Parathyroid adenoma (tissue), 2 donors: Measurements from ENCODE around the gene NRXN3.

Source experiments
- H2AFZ ChIP-seq: fragments of 300-600 bp; sonication (generic); one replicate; pipeline ENCODE4 v1.7.0; 2017; ENCODE audit warnings: antibody characterized with exemption, mild to moderate bottlenecking
- H3K27ac ChIP-seq: fragments of 300-600 bp; sonication (generic); one replicate; pipeline ENCODE4 v1.7.0; 2017
- H3K27me3 ChIP-seq: fragments of 300-600 bp; sonication (generic); one replicate; pipeline ENCODE4 v1.7.0; 2017; ENCODE audit warnings: low read length; ENCODE audit not compliant: control insufficient read depth, insufficient read depth
- H3K36me3 ChIP-seq: fragments of 300-600 bp; sonication (generic); one replicate; pipeline ENCODE4 v1.7.0; 2017; ENCODE audit warnings: low read length; ENCODE audit not compliant: control insufficient read depth, insufficient read depth
- H3K4me1 ChIP-seq: fragments of 300-600 bp; sonication (generic); one replicate; pipeline ENCODE4 v1.7.0; 2017; ENCODE audit warnings: control low read depth
- H3K4me2 ChIP-seq: fragments of 300-600 bp; sonication (generic); one replicate; pipeline ENCODE4 v1.7.0; 2017; ENCODE audit warnings: low read length
- H3K4me3 ChIP-seq: fragments of 300-600 bp; sonication (generic); one replicate; pipeline ENCODE4 v1.7.0; 2017; ENCODE audit warnings: low read depth, low read length
- H3K79me2 ChIP-seq: fragments of 300-600 bp; sonication (generic); one replicate; pipeline ENCODE4 v1.7.0; 2017; ENCODE audit warnings: control low read depth
- H3K9ac ChIP-seq: fragments of 300-600 bp; sonication (generic); one replicate; pipeline ENCODE4 v1.7.0; 2017; ENCODE audit warnings: mild to moderate bottlenecking
- H3K9me3 ChIP-seq: fragments of 300-600 bp; sonication (generic); one replicate; pipeline ENCODE4 v1.7.0; 2017; ENCODE audit warnings: low read length; ENCODE audit not compliant: control insufficient read depth
- TF ChIP-seq, protein P1 (sequence below): fragments of 300-600 bp; sonication (generic); IDR thresholded peaks from one replicate; pipeline ENCODE4 v1.7.0; 2017; ENCODE audit warnings: antibody characterized with exemption, mild to moderate bottlenecking
- donor health status: primary hyperparathyroidism.

The NRXN3 gene

DNA sequence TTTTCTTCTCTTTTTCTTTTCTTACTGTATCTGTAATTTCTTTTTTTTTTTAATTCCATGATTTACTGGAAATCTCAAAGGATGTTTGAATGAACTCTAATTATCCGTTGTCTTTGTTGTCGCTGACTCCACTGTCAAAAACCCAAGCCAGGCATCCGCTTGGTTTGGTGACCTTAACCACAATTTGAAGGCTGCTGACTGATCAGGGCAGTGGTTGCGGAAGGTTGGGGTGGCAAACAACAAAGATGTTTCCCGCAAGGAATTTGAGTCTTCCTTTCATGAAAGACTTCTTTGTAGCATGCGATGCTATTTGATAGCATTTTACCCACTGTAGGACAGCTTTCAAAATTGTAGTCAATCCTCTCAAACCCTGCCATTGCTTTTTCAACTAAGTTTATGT, 1027.3 kb downstream of the NRXN3 start:
- H3K9me3 ChIP-seq: no peaks in the 10 kb centered on the region
- TF ChIP-seq, protein P1, sequence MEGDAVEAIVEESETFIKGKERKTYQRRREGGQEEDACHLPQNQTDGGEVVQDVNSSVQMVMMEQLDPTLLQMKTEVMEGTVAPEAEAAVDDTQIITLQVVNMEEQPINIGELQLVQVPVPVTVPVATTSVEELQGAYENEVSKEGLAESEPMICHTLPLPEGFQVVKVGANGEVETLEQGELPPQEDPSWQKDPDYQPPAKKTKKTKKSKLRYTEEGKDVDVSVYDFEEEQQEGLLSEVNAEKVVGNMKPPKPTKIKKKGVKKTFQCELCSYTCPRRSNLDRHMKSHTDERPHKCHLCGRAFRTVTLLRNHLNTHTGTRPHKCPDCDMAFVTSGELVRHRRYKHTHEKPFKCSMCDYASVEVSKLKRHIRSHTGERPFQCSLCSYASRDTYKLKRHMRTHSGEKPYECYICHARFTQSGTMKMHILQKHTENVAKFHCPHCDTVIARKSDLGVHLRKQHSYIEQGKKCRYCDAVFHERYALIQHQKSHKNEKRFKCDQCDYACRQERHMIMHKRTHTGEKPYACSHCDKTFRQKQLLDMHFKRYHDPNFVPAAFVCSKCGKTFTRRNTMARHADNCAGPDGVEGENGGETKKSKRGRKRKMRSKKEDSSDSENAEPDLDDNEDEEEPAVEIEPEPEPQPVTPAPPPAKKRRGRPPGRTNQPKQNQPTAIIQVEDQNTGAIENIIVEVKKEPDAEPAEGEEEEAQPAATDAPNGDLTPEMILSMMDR: no peak

DNA sequence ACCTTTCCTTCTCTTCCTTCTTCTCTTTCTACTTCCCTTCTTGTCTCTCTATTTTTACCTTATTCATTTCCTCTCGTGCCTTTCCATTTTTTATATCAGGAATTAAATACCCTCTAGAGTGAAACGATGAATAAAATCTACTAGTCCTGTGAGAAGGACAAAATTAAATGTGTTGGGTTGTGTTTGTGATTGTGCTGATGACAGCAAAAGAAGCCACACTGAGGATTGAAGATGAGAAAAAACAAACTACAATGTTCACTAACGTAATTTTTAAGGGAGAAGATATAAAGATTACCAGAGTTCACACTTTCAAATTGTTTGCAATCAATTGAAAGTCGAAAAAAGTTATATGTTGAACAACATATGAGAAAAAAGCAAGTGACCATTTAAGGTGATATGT, 1029.0 kb downstream of the NRXN3 start:
- TF ChIP-seq, protein P1: no peak
- no peak overlapping the region for H3K4me3 ChIP-seq

More for the DNA sequence above, 1027.3 kb downstream of the NRXN3 start:
- Histone ChIP-seq H3K9ac (no peak overlapping the region), H3K27me3 (no peaks in the 10 kb centered on the region), H3K4me1 (no peaks in the 10 kb centered on the region), H3K79me2 (no peaks in the 10 kb centered on the region), H3K36me3 (no peaks in the 10 kb centered on the region), H3K4me3 (no peak overlapping the region), H2AFZ (no peak overlapping the region), H3K4me2 (no peak overlapping the region), H3K27ac (no peak overlapping the region)

DNA sequence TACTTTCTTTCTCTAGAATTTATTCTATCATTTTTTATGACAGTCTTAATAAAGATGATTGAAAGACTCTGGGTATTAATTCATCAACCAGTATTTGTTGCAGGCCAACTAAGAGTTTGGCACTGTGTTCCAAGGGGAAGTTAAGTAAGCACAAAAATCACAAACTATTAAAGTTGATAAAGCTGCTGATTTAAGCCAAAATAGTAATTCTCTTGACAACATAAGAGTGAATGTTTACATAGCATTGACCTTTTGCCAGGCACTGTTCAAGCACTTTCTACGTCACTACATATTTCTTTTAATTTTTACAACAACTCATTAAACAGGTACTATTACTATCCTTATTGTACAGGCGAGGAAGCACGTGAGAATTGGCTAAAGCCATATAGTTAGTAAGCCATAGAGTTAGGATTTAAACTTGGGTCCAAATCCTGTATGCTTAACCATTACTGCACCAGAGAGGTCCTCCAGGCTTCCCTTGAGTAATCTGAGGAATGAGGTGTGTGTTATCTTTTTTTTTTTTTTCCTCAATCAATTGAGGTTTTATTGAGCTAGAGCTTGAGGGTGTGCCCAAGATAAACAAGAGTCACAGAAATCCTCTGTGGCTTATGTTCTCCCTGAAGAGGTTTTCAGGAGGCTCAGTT, 1031.5 kb downstream of the NRXN3 start:
- TF ChIP-seq, protein P1: no peak
- no peak overlapping the region for H2AFZ ChIP-seq
- no peaks in the 10 kb centered on the region for H3K9me3 ChIP-seq
- no peak overlapping the region for H3K4me2 ChIP-seq
- no peak overlapping the region for H3K4me3 ChIP-seq
- no peaks in the 10 kb centered on the region for H3K36me3 ChIP-seq
- no peak overlapping the region for H3K9ac ChIP-seq
- H3K79me2 ChIP-seq: no peaks in the 10 kb centered on the region
- no peak overlapping the region for H3K27ac ChIP-seq
- H3K27me3 ChIP-seq: no peaks in the 10 kb centered on the region
- H3K4me1 ChIP-seq: no peaks in the 10 kb centered on the region

More for the DNA sequence above, 1029.0 kb downstream of the NRXN3 start:
- Histone ChIP-seq H2AFZ (no peak overlapping the region), H3K27me3 (no peaks in the 10 kb centered on the region), H3K4me2 (no peak overlapping the region), H3K4me1 (no peaks in the 10 kb centered on the region), H3K27ac (no peak overlapping the region), H3K79me2 (no peaks in the 10 kb centered on the region), H3K9me3 (no peaks in the 10 kb centered on the region), H3K9ac (no peak overlapping the region), H3K36me3 (no peaks in the 10 kb centered on the region)

DNA sequence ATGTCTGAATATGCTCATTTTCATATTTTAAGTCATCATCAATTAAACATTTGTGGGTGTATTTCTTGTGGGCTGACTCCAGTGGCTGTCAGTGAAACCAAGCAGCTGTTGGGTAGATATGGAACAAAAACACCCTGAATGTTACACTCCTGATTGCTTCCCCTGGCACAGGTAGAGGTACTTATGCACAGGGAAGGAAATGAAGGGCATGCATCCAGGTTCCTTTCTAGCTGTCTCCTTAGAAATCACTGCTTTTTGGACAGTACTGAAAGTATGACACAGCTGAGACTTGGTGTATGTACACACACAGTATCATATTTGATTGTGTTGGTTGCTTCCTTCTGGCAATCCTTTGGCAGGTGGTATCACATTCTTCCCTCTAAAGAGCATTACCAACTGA, 1034.4 kb downstream of the NRXN3 start:
- Histone ChIP-seq H3K27me3 (no peaks in the 10 kb centered on the region), H2AFZ (no peak overlapping the region), H3K79me2 (no peaks in the 10 kb centered on the region), H3K9ac (no peak overlapping the region), H3K9me3 (no peaks in the 10 kb centered on the region), H3K27ac (no peak overlapping the region), H3K4me1 (no peaks in the 10 kb centered on the region), H3K4me3 (no peak overlapping the region), H3K4me2 (no peak overlapping the region), H3K36me3 (no peaks in the 10 kb centered on the region)
- TF ChIP-seq, protein P1: no peak

DNA sequence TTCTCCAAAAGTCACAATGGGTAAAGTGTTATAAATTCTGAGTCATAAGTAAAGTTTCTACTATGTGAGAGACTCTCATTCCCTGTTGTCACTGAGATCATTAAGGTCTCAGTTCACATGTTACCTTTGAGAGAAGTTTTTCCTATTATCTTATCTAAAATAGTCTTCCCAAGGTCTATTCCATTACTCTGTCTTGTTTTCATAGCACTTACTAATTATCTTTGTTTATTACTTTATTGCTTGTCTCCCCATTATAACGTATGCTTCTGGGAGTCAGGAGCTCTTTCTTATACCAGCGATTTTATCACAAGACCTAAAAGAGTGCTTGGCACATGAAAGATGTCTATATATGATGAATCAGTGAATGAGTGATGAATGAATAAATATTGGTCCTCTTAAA, 1039.2 kb downstream of the NRXN3 start:
- Histone ChIP-seq H3K4me2 (no peak overlapping the region), H3K27ac (no peak overlapping the region), H3K4me3 (no peak overlapping the region), H3K27me3 (no peaks in the 10 kb centered on the region), H3K9ac (no peak overlapping the region), H2AFZ (no peak overlapping the region), H3K79me2 (no peaks in the 10 kb centered on the region), H3K9me3 (no peaks in the 10 kb centered on the region), H3K36me3 (no peaks in the 10 kb centered on the region), H3K4me1 (no peaks in the 10 kb centered on the region)
- TF ChIP-seq, protein P1: no peak
